IPS-18a (cell line): ENCODE data around the gene CRADD.
"Not testable (repeated sequence)": the region's sequence is repeated elsewhere in the genome, so short reads cannot be mapped to it uniquely, and the experiment has no call there.

Source experiments
- H3K27ac ChIP-seq: one replicate; pipeline ENCODE4 v1.5.1; 2013; ENCODE audit warnings: low read length
- H3K27me3 ChIP-seq: one replicate; pipeline ENCODE4 v1.6.1; 2013; ENCODE audit warnings: mild to moderate bottlenecking, low read length; ENCODE audit not compliant: control insufficient read depth, insufficient read depth
- H3K36me3 ChIP-seq: one replicate; pipeline ENCODE4 v1.6.1; 2013; ENCODE audit warnings: low read depth, low read length; ENCODE audit not compliant: control insufficient read depth
- H3K4me1 ChIP-seq: one replicate; pipeline ENCODE4 v1.6.1; 2013; ENCODE audit warnings: low read depth, low read length; ENCODE audit not compliant: control insufficient read depth
- H3K4me3 ChIP-seq: one replicate; pipeline ENCODE4 v1.5.1; 2013; ENCODE audit warnings: low read length
- H3K9ac ChIP-seq: one replicate; pipeline ENCODE4 v1.6.1; 2013; ENCODE audit warnings: mild to moderate bottlenecking, low read length, moderate library complexity
- H3K9me3 ChIP-seq: one replicate; pipeline ENCODE4 v1.6.1; 2013; ENCODE audit warnings: low read depth, low read length; ENCODE audit not compliant: control insufficient read depth

The CRADD gene

DNA sequence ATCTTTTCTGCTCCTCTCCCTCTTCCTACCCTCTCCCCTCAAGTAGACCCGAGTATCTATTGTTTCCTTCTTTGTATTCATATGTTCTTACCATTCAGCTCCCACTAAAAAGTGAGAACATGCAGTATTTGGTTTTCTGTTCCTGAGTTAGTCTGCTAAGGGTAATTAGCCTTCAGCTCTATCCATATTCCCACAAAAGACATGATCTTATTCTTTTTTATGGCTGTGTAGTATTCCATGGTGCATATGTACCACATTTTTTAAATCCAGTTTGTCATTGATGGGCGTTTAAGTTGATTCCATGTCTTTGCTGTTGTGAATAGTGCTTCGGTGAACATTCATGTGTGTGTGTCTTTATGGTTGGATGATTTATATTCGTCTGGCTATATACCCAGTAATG is 32.2 kb downstream of the CRADD start:
- H3K9me3 ChIP-seq, result peaks cover 8% of the 10 kb centered on the region
- no peak overlapping the region for H3K4me3 ChIP-seq
- H3K4me1 ChIP-seq, result peaks cover 3% of the 10 kb centered on the region
- no peaks in the 10 kb centered on the region for H3K27me3 ChIP-seq
- no peak overlapping the region for H3K9ac ChIP-seq
- no peak overlapping the region for H3K27ac ChIP-seq
- no peaks in the 10 kb centered on the region for H3K36me3 ChIP-seq

DNA sequence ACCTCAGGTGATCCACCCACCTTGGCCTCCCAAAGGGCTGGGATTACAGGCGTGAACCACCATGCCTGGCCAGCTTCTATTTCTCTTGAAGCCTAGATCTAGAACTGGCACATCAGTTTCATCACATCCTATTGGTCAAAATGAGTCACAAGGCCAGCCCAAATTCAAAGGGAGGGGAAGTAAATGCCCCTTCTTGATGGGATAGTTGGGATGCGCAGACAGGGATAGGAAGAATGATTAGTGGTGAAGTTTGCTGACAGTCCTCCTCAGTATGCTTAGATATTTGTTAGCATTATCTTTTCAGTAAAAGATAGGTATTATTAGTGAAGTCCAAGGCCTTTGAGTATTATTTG is 33.4 kb downstream of the CRADD start:
- Histone ChIP-seq H3K9ac (no peak overlapping the region), H3K27me3 (no peaks in the 10 kb centered on the region), H3K4me1 (peaks cover 7% of the 10 kb centered on the region)

DNA sequence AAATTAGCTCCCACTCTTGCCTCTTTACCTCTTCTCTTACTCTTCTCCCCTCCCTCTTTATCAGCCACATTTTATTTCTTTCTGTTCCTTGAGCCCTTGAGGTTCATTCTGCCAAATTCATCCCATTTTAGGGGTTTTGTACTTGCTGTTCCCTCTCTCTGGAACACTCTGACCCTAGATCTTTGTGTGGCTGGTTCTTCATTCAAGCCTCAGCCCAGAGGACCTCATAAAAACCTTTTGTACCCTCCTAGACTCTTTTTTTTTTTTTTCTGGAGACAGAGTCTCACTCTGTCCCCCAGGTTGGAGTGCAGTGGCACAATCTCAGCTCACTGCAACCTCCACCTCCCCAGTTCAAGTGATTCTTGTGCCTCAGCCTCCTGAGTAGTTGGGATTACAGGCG is 34.3 kb downstream of the CRADD start:
- not testable (repeated sequence) for H3K27me3 ChIP-seq, H3K4me3 ChIP-seq, H3K4me1 ChIP-seq, H3K9ac ChIP-seq, H3K36me3 ChIP-seq, H3K27ac ChIP-seq, H3K9me3 ChIP-seq

More for the DNA sequence above, 33.4 kb downstream of the CRADD start:
- Histone ChIP-seq H3K9me3 (peaks cover 8% of the 10 kb centered on the region), H3K4me3 (no peak overlapping the region), H3K36me3 (no peaks in the 10 kb centered on the region), H3K27ac (no peak overlapping the region)

DNA sequence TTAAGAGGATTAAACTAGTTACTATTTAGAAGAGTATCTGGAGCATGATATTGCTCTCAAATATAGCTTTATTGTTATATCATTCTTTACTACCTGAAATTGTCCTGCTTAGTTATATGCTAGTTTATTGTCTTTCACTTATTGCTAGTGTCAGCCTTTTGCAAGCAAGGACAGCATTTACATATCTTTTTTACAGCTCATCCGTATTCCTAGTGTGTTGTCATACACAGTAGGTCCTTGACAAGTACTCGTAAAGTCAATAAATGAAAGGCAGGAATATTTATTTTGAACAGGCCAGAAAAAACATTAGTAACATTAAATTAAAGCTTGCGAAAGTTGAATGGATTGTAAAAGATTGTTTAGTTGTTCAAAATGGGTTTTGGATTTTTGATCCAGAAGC is 35.0 kb downstream of the CRADD start:
- no peaks in the 10 kb centered on the region for H3K27me3 ChIP-seq
- no peak overlapping the region for H3K27ac ChIP-seq
- no peak overlapping the region for H3K9ac ChIP-seq
- no peak overlapping the region for H3K4me3 ChIP-seq
- H3K4me1 ChIP-seq, result peaks cover 7% of the 10 kb centered on the region
- peaks cover 8% of the 10 kb centered on the region for H3K9me3 ChIP-seq
- H3K36me3 ChIP-seq, result no peaks in the 10 kb centered on the region

DNA sequence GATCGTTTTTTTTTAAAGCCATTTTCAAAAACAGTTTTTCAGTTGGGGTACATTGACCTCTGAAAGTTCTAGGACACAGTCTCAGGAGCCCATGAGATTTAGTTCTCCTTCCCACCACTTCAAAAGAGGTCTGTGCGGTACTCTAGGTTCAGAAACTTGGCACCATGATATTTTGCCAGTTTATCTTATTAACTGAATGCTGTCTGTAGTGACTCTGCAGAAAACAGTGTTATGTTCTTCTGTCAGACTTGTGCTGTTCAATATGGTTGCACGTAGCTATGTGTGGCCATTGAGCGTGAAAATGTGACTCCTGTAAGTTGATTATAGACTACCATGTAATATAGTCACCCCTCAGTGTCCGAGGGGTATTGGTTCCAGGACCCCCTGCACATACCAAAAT is 35.9 kb downstream of the CRADD start:
- H3K36me3 ChIP-seq, result no peaks in the 10 kb centered on the region
- H3K4me1 ChIP-seq, result peaks cover 7% of the 10 kb centered on the region
- no peak overlapping the region for H3K27ac ChIP-seq
- no peak overlapping the region for H3K9ac ChIP-seq
- peaks cover 11% of the 10 kb centered on the region for H3K9me3 ChIP-seq
- H3K4me3 ChIP-seq, result no peak overlapping the region
- H3K27me3 ChIP-seq, result no peaks in the 10 kb centered on the region

DNA sequence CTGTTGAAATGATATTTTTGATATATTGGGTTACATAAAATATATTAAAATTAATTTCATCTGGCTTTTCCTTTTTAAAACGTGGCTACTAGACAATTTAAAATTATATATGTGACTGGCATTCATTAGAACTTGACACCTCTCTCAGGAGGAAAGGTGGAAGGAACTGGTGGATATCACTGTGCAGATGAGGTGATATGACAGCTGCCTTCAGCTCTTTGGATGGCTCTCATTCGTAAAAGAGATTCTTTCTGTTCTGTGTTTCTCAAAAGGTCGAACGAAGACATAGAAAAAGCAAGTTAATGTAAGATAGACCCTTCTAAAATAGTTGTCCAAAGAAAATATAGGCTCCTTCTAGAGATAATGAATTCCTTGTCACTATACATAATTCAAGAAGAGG is 36.6 kb downstream of the CRADD start:
- Histone ChIP-seq H3K9me3 (peaks cover 11% of the 10 kb centered on the region), H3K4me3 (no peak overlapping the region), H3K4me1 (peaks cover 7% of the 10 kb centered on the region), H3K9ac (no peak overlapping the region), H3K36me3 (no peaks in the 10 kb centered on the region), H3K27me3 (no peaks in the 10 kb centered on the region), H3K27ac (no peak overlapping the region)

DNA sequence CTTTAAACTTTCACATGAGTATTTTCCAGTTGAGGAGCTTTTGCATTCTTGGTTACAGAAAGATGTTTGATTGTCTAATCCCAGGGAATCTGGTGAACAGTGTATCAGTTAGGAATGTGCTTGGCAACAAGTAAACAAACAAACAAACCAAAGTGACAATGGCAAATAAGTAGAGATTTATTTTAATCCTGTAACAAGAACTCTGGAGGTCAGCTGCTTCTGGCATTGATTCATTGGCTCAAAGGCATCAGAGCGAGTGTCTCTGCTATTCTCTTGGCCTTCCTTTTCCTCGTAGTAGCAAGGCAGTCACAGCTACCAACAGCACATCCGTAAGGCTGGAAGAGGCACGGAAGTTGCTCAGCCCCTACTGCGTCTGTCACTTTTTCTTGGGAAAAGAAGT is 37.2 kb downstream of the CRADD start:
- Histone ChIP-seq H3K27me3 (no peaks in the 10 kb centered on the region), H3K9ac (no peak overlapping the region), H3K36me3 (no peaks in the 10 kb centered on the region), H3K4me3 (no peak overlapping the region), H3K9me3 (peaks cover 11% of the 10 kb centered on the region), H3K27ac (no peak overlapping the region), H3K4me1 (peaks cover 7% of the 10 kb centered on the region)

DNA sequence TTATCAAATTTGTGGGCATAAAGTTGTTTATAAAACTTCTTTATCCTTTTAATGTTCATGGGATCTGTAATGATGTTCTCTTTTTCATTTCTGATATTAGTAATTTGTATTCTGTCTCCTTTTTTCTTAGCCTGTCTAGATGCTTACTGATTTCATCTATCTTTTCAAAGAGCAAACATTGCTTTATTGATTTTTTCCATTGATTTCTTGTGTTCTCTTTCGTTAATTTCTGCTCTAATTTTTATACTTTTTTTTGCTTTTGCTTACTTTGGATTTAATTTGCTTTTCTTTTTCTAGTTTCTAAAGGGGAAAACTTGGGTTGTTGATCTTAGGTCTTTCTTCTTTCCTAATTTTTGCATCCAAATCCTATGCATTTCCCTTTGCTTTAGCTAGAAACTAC is 42.5 kb downstream of the CRADD start:
- H3K27ac ChIP-seq, result no peak overlapping the region

DNA sequence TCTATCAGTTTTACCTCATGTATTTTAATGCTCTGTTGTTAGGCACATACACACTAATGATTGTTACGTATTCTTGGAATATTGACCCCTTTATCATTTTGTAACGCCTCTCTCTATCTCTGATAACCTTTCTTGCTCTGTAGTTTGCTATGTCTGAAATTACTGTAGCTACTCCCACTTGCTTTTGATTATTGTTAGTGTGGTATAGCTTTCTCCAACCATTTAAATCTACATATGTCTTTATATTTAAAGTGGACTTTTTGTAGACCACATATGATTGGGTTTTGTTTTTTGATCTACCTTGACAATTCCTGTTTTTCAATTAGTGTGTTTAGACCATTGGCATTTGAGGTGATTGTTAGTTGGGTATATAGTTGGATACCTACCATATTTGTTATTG is 43.4 kb downstream of the CRADD start:
- Histone ChIP-seq H3K9ac (no peak overlapping the region), H3K27ac (no peak overlapping the region), H3K4me1 (no peaks in the 10 kb centered on the region), H3K9me3 (peaks cover 3% of the 10 kb centered on the region), H3K27me3 (no peaks in the 10 kb centered on the region), H3K36me3 (no peaks in the 10 kb centered on the region), H3K4me3 (no peak overlapping the region)

More for the DNA sequence above, 42.5 kb downstream of the CRADD start:
- peaks cover 3% of the 10 kb centered on the region for H3K9me3 ChIP-seq
- no peak overlapping the region for H3K4me3 ChIP-seq
- H3K36me3 ChIP-seq, result no peaks in the 10 kb centered on the region
- no peaks in the 10 kb centered on the region for H3K27me3 ChIP-seq
- H3K9ac ChIP-seq, result no peak overlapping the region
- peaks cover under 1% of the 10 kb centered on the region for H3K4me1 ChIP-seq

DNA sequence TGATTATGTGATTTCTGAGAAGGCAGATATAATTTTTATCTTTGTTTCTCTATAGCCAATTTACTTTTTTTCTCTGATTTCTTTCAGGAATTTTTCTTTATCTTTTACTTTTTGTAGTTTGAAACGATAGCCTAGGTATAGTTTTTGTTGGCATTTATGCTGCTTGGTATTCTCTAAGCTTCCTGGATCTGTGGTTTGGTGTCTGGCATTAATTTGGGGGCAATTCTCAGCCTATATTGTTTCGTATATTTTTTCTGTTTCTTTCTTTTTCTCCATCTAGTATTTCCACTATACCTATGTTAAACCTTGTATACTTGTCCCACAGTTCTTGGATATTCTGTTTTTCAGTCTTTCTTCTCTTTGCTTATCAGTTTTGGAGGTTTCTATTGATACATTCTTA is 45.0 kb downstream of the CRADD start:
- H3K9me3 ChIP-seq, result peaks cover 3% of the 10 kb centered on the region
- H3K9ac ChIP-seq, result no peak overlapping the region
- H3K27ac ChIP-seq, result no peak overlapping the region
- H3K4me1 ChIP-seq, result peaks cover 6% of the 10 kb centered on the region
- no peak overlapping the region for H3K4me3 ChIP-seq
- H3K36me3 ChIP-seq, result no peaks in the 10 kb centered on the region
- no peaks in the 10 kb centered on the region for H3K27me3 ChIP-seq

DNA sequence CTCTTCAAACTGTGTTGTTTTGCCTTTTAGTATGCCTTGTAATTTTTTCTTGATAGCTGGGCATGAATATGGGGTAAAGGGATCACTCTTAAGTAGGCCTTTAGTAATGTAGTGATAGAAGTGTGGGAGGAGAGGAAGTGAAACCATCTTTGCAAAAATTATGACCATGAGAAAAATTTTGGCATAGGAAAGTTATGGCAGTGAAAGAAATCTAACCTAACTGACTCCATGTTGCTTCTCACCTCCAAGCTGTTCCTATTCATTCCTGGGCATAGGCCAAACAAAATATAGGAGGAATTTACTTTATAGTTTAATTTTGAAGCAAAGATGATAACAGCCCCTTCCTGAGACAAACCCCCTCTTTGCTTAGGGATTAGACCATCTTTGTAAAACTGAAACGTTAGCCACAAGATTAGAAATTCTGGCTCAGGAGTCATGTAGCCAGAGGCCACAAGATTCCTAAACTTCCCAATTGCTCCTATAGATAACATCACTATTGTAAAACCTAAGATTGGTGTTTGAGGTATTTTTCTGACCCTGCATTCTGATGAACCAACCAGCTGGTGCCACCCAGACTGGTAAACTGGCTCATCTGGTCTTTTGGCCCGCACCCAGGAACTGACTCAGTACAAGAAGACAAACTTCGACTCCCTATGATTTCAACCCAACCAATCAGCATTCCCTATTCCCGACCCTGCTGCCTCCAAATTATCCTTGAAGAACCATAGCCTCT is 45.8 kb downstream of the CRADD start:
- Histone ChIP-seq H3K4me1 (peaks cover 9% of the 10 kb centered on the region), H3K27me3 (no peaks in the 10 kb centered on the region), H3K9ac (no peak overlapping the region), H3K27ac (no peak overlapping the region), H3K9me3 (no peaks in the 10 kb centered on the region), H3K4me3 (no peak overlapping the region), H3K36me3 (no peaks in the 10 kb centered on the region)

DNA sequence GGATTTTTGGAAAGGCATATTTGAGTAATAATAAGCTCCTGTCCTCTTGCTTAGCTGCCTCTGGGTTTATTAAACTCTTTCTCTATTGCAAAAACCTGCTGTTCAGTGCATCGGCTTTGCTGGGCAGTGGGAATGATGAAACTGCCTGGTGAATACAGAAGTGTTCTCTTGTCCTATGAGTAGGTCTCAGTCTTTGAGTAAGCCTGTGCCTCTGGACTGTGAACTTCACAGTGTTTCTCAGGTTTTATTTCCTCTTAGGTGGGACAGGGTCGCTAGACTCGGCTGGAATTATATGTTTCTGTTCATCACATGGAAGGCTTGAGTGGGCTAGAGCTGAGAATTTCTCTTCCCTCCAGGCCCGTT is 46.4 kb downstream of the CRADD start:
- peaks cover 9% of the 10 kb centered on the region for H3K4me1 ChIP-seq
- no peaks in the 10 kb centered on the region for H3K27me3 ChIP-seq
- no peaks in the 10 kb centered on the region for H3K36me3 ChIP-seq
- no peak overlapping the region for H3K4me3 ChIP-seq
- no peaks in the 10 kb centered on the region for H3K9me3 ChIP-seq
- H3K27ac ChIP-seq, result no peak overlapping the region
- H3K9ac ChIP-seq, result no peak overlapping the region
